ENCODE results near the gene MEI4.
"Not testable (repeated sequence)": the region's sequence is repeated elsewhere in the genome, so short reads cannot be mapped to it uniquely, and the experiment has no call there.

The MEI4 gene

DNA sequence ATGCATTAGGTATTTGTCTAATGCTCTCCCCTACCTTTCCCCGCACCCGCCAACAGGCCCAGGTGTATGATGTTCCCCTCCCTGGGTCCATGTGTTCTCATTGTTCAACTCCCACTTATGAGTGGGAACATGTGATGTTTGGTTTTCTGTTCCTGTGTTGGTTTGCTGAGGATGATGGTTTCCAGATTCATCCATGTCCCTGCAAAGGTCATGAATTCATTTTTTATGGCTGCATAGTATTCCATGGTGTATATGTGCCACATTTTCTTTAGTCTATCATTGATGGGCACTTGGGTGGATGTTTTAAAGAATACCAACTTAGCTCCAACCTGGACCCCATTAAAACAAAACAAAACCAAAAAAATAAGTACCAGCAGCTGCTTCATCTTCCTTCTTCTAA, 180.9 kb downstream of the MEI4 start:
- H3K36me3 ChIP-seq (ENCODE audit: control insufficient read depth, insufficient read depth, low read length); H3K4me3 ChIP-seq (ENCODE audit: low read length); H3K27me3 ChIP-seq (ENCODE audit: control insufficient read depth, insufficient read depth, low read length); H3K9me3 ChIP-seq (ENCODE audit: control insufficient read depth, low read length); H3K9ac ChIP-seq (ENCODE audit: low read length): not testable (repeated sequence)
- peaks cover 13% of the 10 kb centered on the region for H3K4me1 ChIP-seq (ENCODE audit: control insufficient read depth, insufficient read depth, low read length)

DNA sequence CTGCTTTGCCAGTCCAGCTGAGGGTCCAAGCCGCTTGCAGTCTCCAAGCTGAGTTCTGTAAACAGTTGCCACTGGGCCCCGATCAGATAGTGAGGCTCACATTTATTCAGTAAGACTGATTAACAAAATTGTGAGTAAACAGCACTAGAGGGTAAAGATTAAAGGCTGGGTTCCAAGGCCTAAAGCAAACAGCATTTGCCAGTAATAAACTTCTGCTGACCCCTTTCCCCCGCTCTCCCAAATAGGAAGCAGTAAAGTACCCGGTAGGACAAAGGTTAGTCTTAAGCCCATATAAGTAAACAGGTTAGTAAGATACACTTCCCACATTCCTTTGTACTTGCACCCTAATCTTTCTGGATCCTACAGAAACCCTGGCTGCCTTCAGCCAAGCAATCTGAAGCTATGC, 181.8 kb downstream of the MEI4 start:
- no peak overlapping the region for H3K9ac ChIP-seq (ENCODE audit: low read length)
- no peaks in the 10 kb centered on the region for H3K9me3 ChIP-seq (ENCODE audit: control insufficient read depth, low read length)
- no peaks in the 10 kb centered on the region for H3K27me3 ChIP-seq (ENCODE audit: control insufficient read depth, insufficient read depth, low read length)
- no peak overlapping the region for H3K4me3 ChIP-seq (ENCODE audit: low read length)
- H3K4me1 ChIP-seq (ENCODE audit: control insufficient read depth, insufficient read depth, low read length) = peaks cover 13% of the 10 kb centered on the region
- no peaks in the 10 kb centered on the region for H3K36me3 ChIP-seq (ENCODE audit: control insufficient read depth, insufficient read depth, low read length)

DNA sequence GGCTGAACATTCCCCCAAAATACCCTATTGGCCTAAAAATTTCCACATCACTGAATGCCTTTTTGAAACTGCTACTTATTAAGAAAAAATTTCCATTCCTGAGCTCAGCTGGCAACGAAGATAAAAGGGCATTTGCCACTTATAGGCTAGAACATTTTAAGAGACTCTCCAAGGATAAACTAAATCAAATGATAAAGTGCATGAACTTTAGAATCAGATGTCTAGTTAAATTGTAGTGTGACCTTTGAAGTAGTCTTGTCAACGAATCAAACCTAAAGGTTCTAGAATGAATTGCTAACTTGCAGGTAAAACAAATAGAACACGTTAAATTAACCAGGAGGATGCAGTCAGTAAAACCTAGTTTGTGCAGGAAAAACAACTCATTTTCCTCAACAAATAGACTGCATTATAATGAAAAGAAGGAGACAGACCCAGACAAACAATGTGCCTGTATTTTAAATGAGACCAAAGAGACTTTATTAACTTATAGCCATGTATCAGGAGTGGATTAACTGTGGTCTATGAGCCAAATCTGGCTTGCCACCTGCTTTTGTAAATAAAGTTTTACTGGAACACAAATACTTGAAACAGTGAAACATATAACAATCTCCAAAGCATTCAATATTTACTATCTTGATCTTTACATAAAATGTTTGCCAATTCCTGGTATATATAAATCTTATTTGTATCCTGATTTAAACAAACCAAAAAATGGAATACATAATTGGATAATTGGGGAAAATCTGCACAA, 184.4 kb downstream of the MEI4 start:
- H3K9ac ChIP-seq (ENCODE audit: low read length) = no peak overlapping the region
- no peaks in the 10 kb centered on the region for H3K36me3 ChIP-seq (ENCODE audit: control insufficient read depth, insufficient read depth, low read length)
- no peaks in the 10 kb centered on the region for H3K9me3 ChIP-seq (ENCODE audit: control insufficient read depth, low read length)
- H3K4me3 ChIP-seq (ENCODE audit: low read length) = no peak overlapping the region
- no peaks in the 10 kb centered on the region for H3K27me3 ChIP-seq (ENCODE audit: control insufficient read depth, insufficient read depth, low read length)
- peaks cover 13% of the 10 kb centered on the region for H3K4me1 ChIP-seq (ENCODE audit: control insufficient read depth, insufficient read depth, low read length)

DNA sequence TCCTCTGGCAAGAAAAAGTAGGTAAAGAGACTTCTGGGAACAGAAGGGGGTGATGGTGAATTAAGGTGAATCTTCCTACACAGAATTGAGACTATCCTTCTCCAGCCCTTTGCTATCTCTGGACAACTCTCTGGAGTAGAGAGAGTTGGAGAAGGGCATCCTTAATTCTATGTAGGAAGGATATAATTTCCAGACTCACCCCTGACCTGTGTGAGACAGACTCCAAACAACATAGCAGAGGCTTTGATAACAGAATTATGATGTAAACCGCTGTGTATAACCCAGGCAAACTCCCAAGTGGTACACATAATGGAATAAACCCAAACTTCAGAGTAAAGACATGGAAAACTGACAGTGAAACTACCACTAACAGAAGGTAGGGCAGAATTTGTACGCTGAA, 186.5 kb downstream of the MEI4 start:
- Histone ChIP-seq H3K36me3 (ENCODE audit: control insufficient read depth, insufficient read depth, low read length) (no peaks in the 10 kb centered on the region), H3K27me3 (ENCODE audit: control insufficient read depth, insufficient read depth, low read length) (no peaks in the 10 kb centered on the region)

DNA sequence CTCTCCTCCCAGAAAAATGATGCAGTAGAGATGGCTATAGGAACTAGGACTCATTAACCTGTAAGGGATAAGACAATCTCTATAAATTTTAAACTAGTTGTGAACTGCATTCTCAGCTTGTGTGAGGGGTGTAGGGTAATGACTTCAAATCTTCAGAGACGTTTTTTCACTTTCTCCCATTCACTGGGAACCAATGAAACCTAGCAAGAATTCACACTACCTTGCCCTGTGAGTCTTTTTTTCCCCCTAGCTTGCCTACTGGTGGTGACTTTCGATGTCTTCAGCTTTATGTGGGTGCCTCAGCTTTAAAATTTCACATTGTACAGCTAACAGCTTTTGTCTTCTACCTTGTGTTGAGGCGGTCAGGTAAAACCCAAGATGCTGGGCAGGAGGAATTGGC, 192.0 kb downstream of the MEI4 start:
- Histone ChIP-seq H3K27me3 (ENCODE audit: control insufficient read depth, insufficient read depth, low read length) (no peaks in the 10 kb centered on the region), H3K36me3 (ENCODE audit: control insufficient read depth, insufficient read depth, low read length) (no peaks in the 10 kb centered on the region), H3K4me1 (ENCODE audit: control insufficient read depth, insufficient read depth, low read length) (no peaks in the 10 kb centered on the region), H3K4me3 (ENCODE audit: low read length) (no peak overlapping the region), H3K9me3 (ENCODE audit: control insufficient read depth, low read length) (no peaks in the 10 kb centered on the region), H3K9ac (ENCODE audit: low read length) (no peak overlapping the region)

More for the DNA sequence above, 186.5 kb downstream of the MEI4 start:
- no peak overlapping the region for H3K9ac ChIP-seq (ENCODE audit: low read length)
- no peaks in the 10 kb centered on the region for H3K9me3 ChIP-seq (ENCODE audit: control insufficient read depth, low read length)
- no peak overlapping the region for H3K4me3 ChIP-seq (ENCODE audit: low read length)
- H3K4me1 ChIP-seq (ENCODE audit: control insufficient read depth, insufficient read depth, low read length) = peaks cover 13% of the 10 kb centered on the region

DNA sequence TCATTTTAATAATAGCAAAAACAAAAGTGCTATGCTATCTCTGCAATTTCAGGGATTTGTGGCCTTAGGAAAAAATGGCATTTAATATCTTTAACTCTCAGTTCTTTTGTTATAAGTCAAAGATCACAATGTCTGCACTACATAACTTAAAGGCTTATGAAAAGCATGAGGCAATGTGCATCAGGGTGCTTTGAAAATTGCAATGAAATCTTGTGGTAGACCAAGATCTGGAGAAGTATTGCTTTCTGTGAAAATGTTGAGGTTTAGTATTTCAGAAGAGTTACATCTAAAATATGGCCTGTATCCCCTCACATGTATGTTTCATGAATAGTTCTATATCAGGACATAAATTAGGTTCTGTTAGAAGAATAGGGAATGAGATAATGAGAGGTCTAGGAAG, 200.6 kb downstream of the MEI4 start:
- no peaks in the 10 kb centered on the region for H3K27me3 ChIP-seq (ENCODE audit: control insufficient read depth, insufficient read depth, low read length)
- H3K4me1 ChIP-seq (ENCODE audit: control insufficient read depth, insufficient read depth, low read length) = no peaks in the 10 kb centered on the region
- no peaks in the 10 kb centered on the region for H3K36me3 ChIP-seq (ENCODE audit: control insufficient read depth, insufficient read depth, low read length)
- no peak overlapping the region for H3K9ac ChIP-seq (ENCODE audit: low read length)
- H3K9me3 ChIP-seq (ENCODE audit: control insufficient read depth, low read length) = no peaks in the 10 kb centered on the region
- no peak overlapping the region for H3K4me3 ChIP-seq (ENCODE audit: low read length)

DNA sequence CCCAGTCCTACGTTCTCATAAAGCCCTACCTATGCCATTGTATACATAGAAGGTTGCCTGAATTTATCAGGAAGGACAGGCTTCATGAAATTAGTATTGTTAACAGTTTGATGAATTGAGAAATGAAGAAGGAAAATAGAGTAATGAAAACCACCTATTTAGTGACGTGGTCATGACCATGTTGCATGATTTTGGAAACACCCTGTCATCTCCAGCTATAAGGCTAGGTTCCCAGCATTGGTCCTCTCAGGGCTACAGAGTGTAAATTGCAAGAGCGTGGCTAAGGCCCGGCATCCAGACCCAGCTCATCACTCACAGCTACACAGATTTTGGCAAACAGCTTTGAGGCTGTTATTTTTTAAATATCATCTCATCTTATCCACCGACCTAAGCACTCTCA, 203.6 kb downstream of the MEI4 start:
- Histone ChIP-seq H3K9ac (ENCODE audit: low read length) (no peak overlapping the region), H3K27me3 (ENCODE audit: control insufficient read depth, insufficient read depth, low read length) (no peaks in the 10 kb centered on the region), H3K9me3 (ENCODE audit: control insufficient read depth, low read length) (no peaks in the 10 kb centered on the region), H3K36me3 (ENCODE audit: control insufficient read depth, insufficient read depth, low read length) (no peaks in the 10 kb centered on the region), H3K4me1 (ENCODE audit: control insufficient read depth, insufficient read depth, low read length) (no peaks in the 10 kb centered on the region), H3K4me3 (ENCODE audit: low read length) (no peak overlapping the region)

DNA sequence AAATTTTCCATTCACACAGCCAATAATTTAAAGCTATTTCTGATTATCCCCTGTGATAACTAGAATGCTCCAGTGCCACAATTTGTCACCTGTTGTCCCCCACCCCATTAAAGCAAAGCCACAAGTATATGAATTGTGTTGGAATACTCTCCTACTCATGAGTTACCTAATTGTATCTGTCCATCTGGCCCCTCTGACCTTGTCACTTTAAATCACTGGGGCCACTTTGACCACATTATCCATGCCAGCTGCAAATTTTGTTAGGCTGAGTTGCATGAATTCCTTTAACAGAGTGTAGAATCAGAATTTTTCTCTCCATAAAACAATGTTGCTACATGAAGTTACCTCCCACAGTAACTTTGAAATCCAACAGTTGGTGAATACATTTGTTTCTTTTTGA, 204.6 kb downstream of the MEI4 start:
- Histone ChIP-seq H3K9me3 (ENCODE audit: control insufficient read depth, low read length) (no peaks in the 10 kb centered on the region), H3K4me1 (ENCODE audit: control insufficient read depth, insufficient read depth, low read length) (no peaks in the 10 kb centered on the region), H3K27me3 (ENCODE audit: control insufficient read depth, insufficient read depth, low read length) (no peaks in the 10 kb centered on the region), H3K9ac (ENCODE audit: low read length) (no peak overlapping the region), H3K36me3 (ENCODE audit: control insufficient read depth, insufficient read depth, low read length) (no peaks in the 10 kb centered on the region), H3K4me3 (ENCODE audit: low read length) (no peak overlapping the region)

DNA sequence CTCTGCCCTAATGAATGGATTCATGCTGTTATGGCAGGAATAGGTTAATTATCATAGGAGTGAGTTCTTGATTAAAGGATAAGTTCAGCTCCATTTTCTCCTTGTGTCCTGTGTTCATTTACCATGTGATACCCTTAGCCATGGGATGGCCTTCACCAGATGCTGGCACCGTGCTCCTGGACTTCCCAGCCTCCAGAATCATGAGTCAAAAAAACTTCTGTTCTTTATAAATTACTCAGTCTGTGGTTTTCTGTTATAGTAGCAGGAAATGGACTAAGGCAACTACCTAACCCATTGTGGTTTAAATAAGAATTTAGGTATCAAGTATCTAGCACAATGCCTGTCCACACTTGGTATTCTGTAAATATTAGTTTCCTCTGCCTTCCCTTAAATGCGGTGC, 223.5 kb downstream of the MEI4 start:
- Histone ChIP-seq H3K4me3 (ENCODE audit: low read length) (no peak overlapping the region), H3K27me3 (ENCODE audit: control insufficient read depth, insufficient read depth, low read length) (no peaks in the 10 kb centered on the region), H3K36me3 (ENCODE audit: control insufficient read depth, insufficient read depth, low read length) (no peaks in the 10 kb centered on the region), H3K4me1 (ENCODE audit: control insufficient read depth, insufficient read depth, low read length) (no peaks in the 10 kb centered on the region), H3K9ac (ENCODE audit: low read length) (no peak overlapping the region), H3K9me3 (ENCODE audit: control insufficient read depth, low read length) (no peaks in the 10 kb centered on the region)

DNA sequence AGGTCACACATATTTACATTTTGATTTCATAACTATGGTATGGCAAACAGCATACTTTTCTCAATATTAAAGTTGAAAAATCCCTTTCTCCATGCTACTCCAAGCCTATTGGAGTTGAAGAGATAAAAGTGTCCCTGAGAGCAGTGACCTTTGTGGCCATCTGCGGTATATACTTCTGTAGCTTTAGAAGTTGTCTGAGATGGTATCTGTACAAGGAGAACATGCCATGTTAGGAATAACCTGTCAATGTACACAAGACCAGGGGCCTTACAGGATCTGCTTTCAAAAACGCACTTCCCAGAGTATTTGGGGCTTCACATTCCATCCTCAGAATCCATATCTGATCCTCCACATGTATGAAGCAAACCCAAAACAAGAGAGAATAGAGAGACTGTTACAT, 226.7 kb downstream of the MEI4 start:
- Histone ChIP-seq H3K4me3 (ENCODE audit: low read length) (no peak overlapping the region), H3K9ac (ENCODE audit: low read length) (no peak overlapping the region), H3K4me1 (ENCODE audit: control insufficient read depth, insufficient read depth, low read length) (no peaks in the 10 kb centered on the region), H3K27me3 (ENCODE audit: control insufficient read depth, insufficient read depth, low read length) (no peaks in the 10 kb centered on the region), H3K36me3 (ENCODE audit: control insufficient read depth, insufficient read depth, low read length) (no peaks in the 10 kb centered on the region), H3K9me3 (ENCODE audit: control insufficient read depth, low read length) (no peaks in the 10 kb centered on the region)

DNA sequence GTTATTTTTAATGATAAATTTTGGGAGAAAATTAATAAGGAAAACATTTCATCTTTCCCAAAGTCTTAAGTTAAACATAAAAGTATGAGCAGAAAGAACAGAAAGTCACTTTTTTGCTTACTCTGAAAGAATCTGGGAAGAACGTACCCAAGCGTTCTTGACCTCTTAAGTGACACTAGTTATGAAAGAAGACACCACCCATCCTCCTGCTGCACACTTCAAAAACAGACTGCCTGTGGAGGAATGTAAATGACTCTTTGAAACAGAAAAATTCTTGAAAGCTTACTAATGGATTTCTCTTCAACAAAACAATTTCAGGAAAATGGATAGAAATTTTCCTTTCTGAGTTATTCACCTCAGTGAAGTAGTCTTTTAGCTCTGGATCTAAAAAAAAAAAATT, 227.7 kb downstream of the MEI4 start:
- no peak overlapping the region for H3K4me3 ChIP-seq (ENCODE audit: low read length)
- no peak overlapping the region for H3K9ac ChIP-seq (ENCODE audit: low read length)
- H3K36me3 ChIP-seq (ENCODE audit: control insufficient read depth, insufficient read depth, low read length) = no peaks in the 10 kb centered on the region
- no peaks in the 10 kb centered on the region for H3K4me1 ChIP-seq (ENCODE audit: control insufficient read depth, insufficient read depth, low read length)
- H3K9me3 ChIP-seq (ENCODE audit: control insufficient read depth, low read length) = no peaks in the 10 kb centered on the region
- H3K27me3 ChIP-seq (ENCODE audit: control insufficient read depth, insufficient read depth, low read length) = no peaks in the 10 kb centered on the region

DNA sequence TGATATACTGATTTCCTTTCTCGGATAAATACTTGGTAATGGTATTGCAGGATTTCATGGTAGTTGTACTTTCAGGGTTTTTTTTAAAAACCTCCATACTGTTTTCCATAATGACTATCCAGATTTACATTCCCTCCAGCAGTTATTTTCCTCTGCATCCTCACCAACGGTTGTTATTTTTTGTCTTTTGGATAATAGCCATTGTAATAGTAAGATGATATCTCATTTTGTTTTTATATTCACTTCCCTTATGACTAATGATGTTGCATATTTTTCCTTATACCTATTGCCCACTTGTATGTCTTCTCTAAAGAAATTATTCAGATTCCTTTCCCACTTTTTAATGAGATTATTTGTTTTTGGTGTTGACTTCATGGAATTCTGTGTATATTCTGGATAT, 231.0 kb downstream of the MEI4 start:
- no peaks in the 10 kb centered on the region for H3K36me3 ChIP-seq (ENCODE audit: control insufficient read depth, insufficient read depth, low read length)
- H3K27me3 ChIP-seq (ENCODE audit: control insufficient read depth, insufficient read depth, low read length) = no peaks in the 10 kb centered on the region
- no peaks in the 10 kb centered on the region for H3K4me1 ChIP-seq (ENCODE audit: control insufficient read depth, insufficient read depth, low read length)
- no peak overlapping the region for H3K9ac ChIP-seq (ENCODE audit: low read length)
- no peak overlapping the region for H3K4me3 ChIP-seq (ENCODE audit: low read length)
- no peaks in the 10 kb centered on the region for H3K9me3 ChIP-seq (ENCODE audit: control insufficient read depth, low read length)

DNA sequence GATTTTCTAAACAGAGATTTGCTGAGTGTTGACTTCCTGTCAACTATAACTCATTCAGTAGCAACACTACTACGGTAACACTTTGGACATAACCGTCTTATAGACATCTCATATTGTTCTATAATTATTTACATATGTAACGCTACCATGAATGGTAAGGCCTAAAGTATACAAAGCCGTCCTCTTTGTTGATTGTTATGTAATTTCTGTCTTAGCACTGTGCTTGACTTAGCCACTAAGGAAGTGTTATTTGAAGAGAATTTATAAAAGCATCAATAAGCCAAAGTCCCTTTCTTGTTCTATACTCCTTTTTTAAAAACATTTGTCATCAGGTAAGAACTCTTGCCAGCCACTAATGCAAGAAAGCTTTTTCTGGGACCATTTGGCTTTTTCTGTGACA, 240.6 kb downstream of the MEI4 start:
- H3K9me3 ChIP-seq (ENCODE audit: control insufficient read depth, low read length) = no peaks in the 10 kb centered on the region

More for the DNA sequence above, 240.6 kb downstream of the MEI4 start:
- no peaks in the 10 kb centered on the region for H3K36me3 ChIP-seq (ENCODE audit: control insufficient read depth, insufficient read depth, low read length)
- no peaks in the 10 kb centered on the region for H3K4me1 ChIP-seq (ENCODE audit: control insufficient read depth, insufficient read depth, low read length)
- H3K9ac ChIP-seq (ENCODE audit: low read length) = no peak overlapping the region
- H3K27me3 ChIP-seq (ENCODE audit: control insufficient read depth, insufficient read depth, low read length) = no peaks in the 10 kb centered on the region
- H3K4me3 ChIP-seq (ENCODE audit: low read length) = no peak overlapping the region

Measured in mucosa of stomach (tissue), 1 donor.